ENCODE results near the gene GMIP.

Gene GMIP

DNA sequence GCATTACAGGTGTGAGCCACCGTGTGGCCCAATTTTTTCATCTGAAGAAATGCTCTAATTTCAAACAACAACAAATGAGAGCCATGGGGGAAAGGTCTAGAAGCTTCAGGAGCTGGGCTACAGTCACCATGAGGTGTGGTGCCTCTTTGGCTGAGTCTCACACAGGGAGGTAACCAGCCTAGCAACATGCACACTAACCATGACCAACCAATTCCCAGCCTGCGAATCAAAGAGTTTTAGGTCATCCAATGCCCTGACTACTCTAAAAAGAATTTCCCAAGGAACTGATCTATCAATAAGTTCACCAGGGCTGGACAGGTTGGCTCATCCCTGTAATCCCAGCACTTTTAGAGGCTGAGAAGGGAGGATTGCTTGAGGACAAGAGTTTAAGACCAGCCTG is 54.9 kb downstream of the GMIP start:
- in situ Hi-C loops (cut with MboI; ENCODE audit: low pct_unique_long_range_greater_than_20kb, low sequenced_read_pairs), result no loop called here
- no peak for DNase-seq

DNA sequence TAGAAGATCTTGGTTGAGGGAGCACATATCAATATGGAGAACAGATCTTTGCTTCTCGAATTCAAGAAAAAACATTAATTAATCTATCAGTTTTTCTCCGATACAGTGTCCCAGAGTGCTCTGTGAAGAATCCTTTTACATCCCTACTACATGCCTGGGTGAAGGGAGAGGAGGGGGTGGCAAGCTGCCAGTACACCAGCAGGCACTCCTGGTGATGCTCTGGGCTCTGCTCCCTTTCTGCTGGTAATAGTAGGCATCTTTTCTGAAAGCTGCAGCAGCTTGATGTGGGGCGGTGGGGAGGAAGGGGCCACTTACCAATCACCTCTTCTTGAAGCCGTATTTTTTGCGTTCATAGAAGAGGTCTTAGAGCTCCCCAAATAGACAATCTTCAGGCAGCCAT is 55.7 kb downstream of the GMIP start:
- in situ Hi-C loops (cut with MboI; ENCODE audit: low pct_unique_long_range_greater_than_20kb, low sequenced_read_pairs), result no loop called here

DNA sequence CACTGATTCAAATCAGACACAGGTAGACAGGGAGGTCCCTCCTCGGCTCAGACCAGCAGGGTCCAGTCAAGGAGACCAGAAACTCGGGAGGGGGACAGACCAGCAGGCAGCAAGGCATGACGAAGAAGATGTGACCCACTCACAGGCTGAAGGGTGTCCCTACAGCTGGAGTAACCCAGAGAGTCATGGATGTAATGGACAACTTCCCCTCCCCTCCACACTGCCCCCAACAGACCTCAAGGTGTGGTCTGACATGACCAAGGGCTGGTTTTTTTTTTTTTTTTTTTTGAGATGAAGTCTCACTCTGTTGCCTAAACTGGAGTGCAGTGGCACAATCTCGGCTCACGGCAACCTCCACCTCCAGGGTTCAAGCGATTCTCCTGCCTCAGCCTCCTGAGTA is 59.1 kb downstream of the GMIP start:
- in situ Hi-C loops (cut with MboI; ENCODE audit: low pct_unique_long_range_greater_than_20kb, low sequenced_read_pairs), result no loop called here
- DNase-seq, result no peak

More for the DNA sequence above, 55.7 kb downstream of the GMIP start:
- no peak for DNase-seq

DNA sequence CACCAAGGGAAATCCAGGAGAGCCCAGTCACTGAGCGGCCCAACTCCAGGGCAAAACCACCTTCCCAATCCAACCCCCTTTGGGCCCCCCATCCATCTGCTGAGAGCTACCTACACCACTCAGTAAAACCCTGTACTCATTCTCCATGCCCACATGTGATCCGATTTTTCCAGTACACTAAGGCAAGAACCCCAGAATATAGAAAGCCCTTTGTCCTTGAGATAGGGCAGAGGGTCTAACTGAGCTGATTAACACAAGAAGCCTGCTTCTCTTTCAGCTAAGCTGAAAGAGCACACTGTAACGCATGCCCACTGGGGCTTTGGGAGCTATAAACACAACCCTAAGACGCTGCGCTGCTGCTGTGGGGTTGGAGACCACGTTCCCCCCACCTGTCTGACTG is 61.0 kb downstream of the GMIP start:
- in situ Hi-C loops (cut with MboI; ENCODE audit: low pct_unique_long_range_greater_than_20kb, low sequenced_read_pairs), result no loop called here
- no peak for DNase-seq

DNA sequence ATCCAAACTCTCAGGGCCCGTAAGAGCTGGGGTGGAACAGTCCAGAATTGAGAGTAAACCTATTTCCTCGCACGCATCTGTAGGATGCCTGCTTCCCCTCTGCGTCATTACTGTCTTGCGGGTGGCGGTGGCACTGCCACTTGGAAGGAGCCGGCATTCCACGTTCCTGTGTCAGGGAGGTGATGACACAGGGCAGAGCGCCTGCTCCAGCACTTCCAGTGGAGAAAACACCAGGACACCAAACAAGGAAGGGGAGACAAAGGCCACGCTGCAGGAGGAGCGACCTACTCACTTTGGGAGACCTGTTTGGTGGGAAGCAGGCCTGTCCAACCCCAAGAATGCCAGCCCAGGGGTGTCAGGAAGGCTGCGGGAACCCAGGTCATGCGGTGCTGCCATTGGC is 62.1 kb downstream of the GMIP start:
- no peak for DNase-seq
- in situ Hi-C loops (cut with MboI; ENCODE audit: low pct_unique_long_range_greater_than_20kb, low sequenced_read_pairs), result no loop called here

DNA sequence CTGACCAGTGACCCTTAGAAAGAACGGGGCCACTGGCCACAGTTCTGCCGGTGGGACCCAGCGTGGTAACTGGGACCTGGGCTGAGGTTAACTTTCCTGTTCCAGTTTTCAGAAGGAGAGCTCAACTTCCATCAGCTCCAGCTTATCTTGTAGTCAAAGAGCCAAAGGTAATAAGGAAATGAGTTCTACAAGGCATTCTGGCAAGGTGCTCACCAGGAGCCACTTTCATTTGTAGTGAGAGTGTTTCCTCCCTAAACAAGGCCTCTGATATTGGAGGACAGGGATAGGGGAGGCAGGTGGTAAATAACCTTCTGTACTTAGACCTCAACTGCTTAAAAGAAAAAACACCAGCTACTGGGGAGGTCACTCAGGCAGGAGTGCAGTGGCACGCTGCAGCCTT is 63.0 kb downstream of the GMIP start:
- no peak for DNase-seq
- in situ Hi-C loops (cut with MboI; ENCODE audit: low pct_unique_long_range_greater_than_20kb, low sequenced_read_pairs), result no loop called here

DNA sequence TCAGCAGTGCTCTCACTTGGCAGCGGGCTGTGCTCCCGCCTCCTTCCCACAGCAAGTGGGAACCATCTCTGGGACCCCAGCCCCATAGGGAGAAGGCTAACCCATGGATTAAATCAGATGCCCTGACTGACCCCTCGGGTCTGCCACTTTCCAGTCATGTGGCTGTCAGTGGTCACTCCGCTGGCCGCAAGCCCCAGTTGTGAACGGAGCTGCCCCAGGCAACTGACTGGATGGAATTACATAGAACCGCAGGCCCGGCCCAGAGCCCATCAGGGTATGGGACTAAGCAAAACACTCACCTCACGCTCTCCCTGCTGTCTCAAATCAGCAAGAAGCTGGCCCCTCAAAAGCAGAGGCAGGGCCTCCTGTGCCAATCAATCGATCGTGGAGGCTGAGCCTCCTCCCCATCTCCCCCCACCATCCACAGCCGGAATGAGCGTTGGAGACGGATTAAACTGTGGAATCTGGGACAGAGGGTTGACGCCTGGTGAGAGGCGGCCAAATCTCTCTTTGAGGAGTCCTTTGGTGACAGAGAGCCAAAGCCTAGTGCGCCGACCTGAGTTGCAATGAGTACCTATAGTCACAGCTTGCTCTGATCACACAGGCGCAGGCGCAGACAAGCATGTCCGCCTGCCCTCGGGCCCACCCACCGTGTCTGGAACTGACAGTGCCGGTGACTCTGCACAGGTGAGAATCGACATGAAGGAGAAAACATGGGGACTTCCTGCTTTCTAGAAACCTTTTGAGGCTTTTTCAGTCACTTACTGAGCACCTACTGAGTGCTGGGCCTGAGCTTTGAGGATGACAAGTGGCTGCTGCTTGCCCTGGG is 63.7 kb downstream of the GMIP start:
- in situ Hi-C loops (cut with MboI; ENCODE audit: low pct_unique_long_range_greater_than_20kb, low sequenced_read_pairs), result no loop called here
- DNase-seq, result no peak

Data from KBM-7 (cell line).